ENCODE results near the gene PTP4A1. TPM values are rescaled to one million over a fixed set of nuclear protein-coding genes. Genes with fewer than 3 reads are reported as not detected.
"Not testable (repeated sequence)": the region's sequence is repeated elsewhere in the genome, so short reads cannot be mapped to it uniquely, and the experiment has no call there.

The PTP4A1 gene
- total RNA-seq: 32.5 TPM
- long read RNA-seq: 0 reads

- DNase-seq (ENCODE audit: missing footprints) (peak; percentile 99), ATAC-seq (peak; percentile 98)
- intact Hi-C loops (cut with DNase I): loop anchor here (2.0 to 5.0 kb wide), 3 partner anchors 63 to 219 kb away; partner anchors contain the start of gene PHF3
Measured at GRCh38 chr6:63572044-63572746, at the start of gene PTP4A1, which contains the start of gene LOC128125822. PTP4A1 (plus strand) TSS chr6:63572480; CDS start chr6:63576881, 4,401 bp downstream. LOC128125822 (plus strand) TSS chr6:63572480.

- intact Hi-C loops (cut with DNase I); ATAC-seq; DNase-seq (ENCODE audit: missing footprints): not testable (repeated sequence)
Measured at GRCh38 chr6:63522911-63523287, 49.4 kb upstream of the PTP4A1 start.

GRCh38 chr6:63523630-63524029, 48.6 kb upstream of the PTP4A1 start:
- ATAC-seq (no peak), DNase-seq (ENCODE audit: missing footprints) (no peak)
- intact Hi-C loops (cut with DNase I): no loop called here

- intact Hi-C loops (cut with DNase I): no loop called here
- no peak for ATAC-seq
Measured at GRCh38 chr6:63525186-63525878, 46.9 kb upstream of the PTP4A1 start.

GRCh38 chr6:63526931-63527330, 45.3 kb upstream of the PTP4A1 start:
- DNase-seq (ENCODE audit: missing footprints): no peak
- intact Hi-C loops (cut with DNase I): no loop called here
- no peak for ATAC-seq

More at GRCh38 chr6:63525186-63525878, 46.9 kb upstream of the PTP4A1 start:
- no peak for DNase-seq (ENCODE audit: missing footprints)

- ATAC-seq: no peak
- intact Hi-C loops (cut with DNase I): no loop called here
- DNase-seq (ENCODE audit: missing footprints): no peak
Measured at GRCh38 chr6:63527658-63528514, 44.4 kb upstream of the PTP4A1 start.

GRCh38 chr6:63529498-63529897, 42.8 kb upstream of the PTP4A1 start:
- intact Hi-C loops (cut with DNase I): no loop called here
- DNase-seq (ENCODE audit: missing footprints): no peak

GRCh38 chr6:63530182-63530581, 42.1 kb upstream of the PTP4A1 start:
- no peak for ATAC-seq
- no peak for DNase-seq (ENCODE audit: missing footprints)
- intact Hi-C loops (cut with DNase I): no loop called here

More at GRCh38 chr6:63529498-63529897, 42.8 kb upstream of the PTP4A1 start:
- no peak for ATAC-seq

GRCh38 chr6:63530991-63531390, 41.3 kb upstream of the PTP4A1 start:
- intact Hi-C loops (cut with DNase I): no loop called here
- ATAC-seq (no peak), DNase-seq (ENCODE audit: missing footprints) (no peak)

- ATAC-seq: no peak
- DNase-seq (ENCODE audit: missing footprints): no peak
- intact Hi-C loops (cut with DNase I): no loop called here
Measured at GRCh38 chr6:63533026-63533425, 39.3 kb upstream of the PTP4A1 start.

- no peak for ATAC-seq
- no peak for DNase-seq (ENCODE audit: missing footprints)
- intact Hi-C loops (cut with DNase I): no loop called here
Measured at GRCh38 chr6:63533952-63534351, 38.3 kb upstream of the PTP4A1 start.

GRCh38 chr6:63537201-63537958, 34.9 kb upstream of the PTP4A1 start:
- ATAC-seq (no peak), DNase-seq (ENCODE audit: missing footprints) (no peak)
- intact Hi-C loops (cut with DNase I): no loop called here

- intact Hi-C loops (cut with DNase I): no loop called here
- DNase-seq (ENCODE audit: missing footprints): no peak
- ATAC-seq: no peak
Measured at GRCh38 chr6:63537959-63538300, 34.4 kb upstream of the PTP4A1 start.

- ATAC-seq (no peak), DNase-seq (ENCODE audit: missing footprints) (no peak)
- intact Hi-C loops (cut with DNase I): no loop called here
Measured at GRCh38 chr6:63538550-63538949, 33.7 kb upstream of the PTP4A1 start.

- no peak for ATAC-seq
- intact Hi-C loops (cut with DNase I): no loop called here
- DNase-seq (ENCODE audit: missing footprints): no peak
Measured at GRCh38 chr6:63543001-63543400, 29.3 kb upstream of the PTP4A1 start.

GRCh38 chr6:63543982-63544381, 28.3 kb upstream of the PTP4A1 start:
- intact Hi-C loops (cut with DNase I): no loop called here
- no peak for ATAC-seq

GRCh38 chr6:63546236-63546635, 26.0 kb upstream of the PTP4A1 start:
- ATAC-seq: no peak

More at GRCh38 chr6:63543982-63544381, 28.3 kb upstream of the PTP4A1 start:
- no peak for DNase-seq (ENCODE audit: missing footprints)

GRCh38 chr6:63546697-63547096, 25.6 kb upstream of the PTP4A1 start:
- ATAC-seq (no peak), DNase-seq (ENCODE audit: missing footprints) (no peak)
- intact Hi-C loops (cut with DNase I): no loop called here

More at GRCh38 chr6:63546236-63546635, 26.0 kb upstream of the PTP4A1 start:
- intact Hi-C loops (cut with DNase I): no loop called here
- DNase-seq (ENCODE audit: missing footprints): no peak

- ATAC-seq: no peak
- intact Hi-C loops (cut with DNase I): no loop called here
Measured at GRCh38 chr6:63549076-63549475, 23.2 kb upstream of the PTP4A1 start.

More at GRCh38 chr6:63549076-63549475, 23.2 kb upstream of the PTP4A1 start:
- no peak for DNase-seq (ENCODE audit: missing footprints)

All from Right ventricle myocardium inferior (tissue), 1 donor.